GM13976 (cell line): ENCODE data around the gene ELOVL1.

Experiments
- DNase-seq: peaks from one replicate; pipeline ENCODE4 v3.0.0; 2012; ENCODE audit warnings: low spot score
- CTCF ChIP-seq: IDR thresholded peaks from 2 replicates; pipeline ENCODE4 v1.5.1; 2012; ENCODE audit warnings: borderline replicate concordance, mild to moderate bottlenecking; ENCODE audit not compliant: insufficient read depth; ENCODE audit errors: extremely low read depth, missing control alignments, control extremely low read depth
- in situ Hi-C: fragments of 300-500 bp; cut with MboI; formaldehyde crosslinking; loops from one replicate; pipeline ENCODE4 v1.12.0; 2022; ENCODE audit warnings: low sequenced_read_pairs, mixed read lengths, inconsistent platforms; ENCODE audit not compliant: unreplicated experiment

Gene ELOVL1

GRCh38 chr1:43351421-43352350 is 16.1 kb downstream of the ELOVL1 start:
- no peak for DNase-seq
- no peak for TF ChIP-seq CTCF
- in situ Hi-C loops = loop anchor here (25.0 kb wide), 1 partner anchor 114 kb away; no protein-coding TSS in a partner anchor

GRCh38 chr1:43350976-43351375 is 16.8 kb downstream of the ELOVL1 start:
- DNase-seq = no peak
- in situ Hi-C loops = loop anchor here (25.0 kb wide), 1 partner anchor 114 kb away; no protein-coding TSS in a partner anchor
- TF ChIP-seq CTCF = no peak

GRCh38 chr1:43349594-43350306 is 18.1 kb downstream of the ELOVL1 start:
- in situ Hi-C loops = loop anchor here (25.0 kb wide), 1 partner anchor 112 kb away; no protein-coding TSS in a partner anchor
- DNase-seq = no peak
- no peak for TF ChIP-seq CTCF

- peak; percentile 75 for DNase-seq
- in situ Hi-C loops = no loop called here
- TF ChIP-seq CTCF = no peak
Measured at GRCh38 chr1:43348809-43349593, 18.8 kb downstream of the ELOVL1 start.

GRCh38 chr1:43348343-43348808 is 19.4 kb downstream of the ELOVL1 start:
- no peak for TF ChIP-seq CTCF
- in situ Hi-C loops = no loop called here
- no peak for DNase-seq

GRCh38 chr1:43346636-43347035 is 21.2 kb downstream of the ELOVL1 start:
- TF ChIP-seq CTCF = no peak
- in situ Hi-C loops = no loop called here
- DNase-seq = no peak
